Fibroblast of skin of right quadriceps (primary cell): ENCODE measurements around the gene RTL9.
A peak's percentile ranks its signal among the peaks of the same experiment; 100 is the strongest.
"Not testable (repeated sequence)": the region's sequence is repeated elsewhere in the genome, so short reads cannot be mapped to it uniquely, and the experiment has no call there.

Experiments
- DNase-seq: peaks from one replicate; pipeline ENCODE4 v3.0.0-alpha.2; 2013

RTL9 gene

GRCh38 chrX:110346681-110347080, 12.0 kb upstream of the RTL9 start:
- peak; percentile 7 for DNase-seq

GRCh38 chrX:110359273-110359672, 625 bp downstream of the RTL9 start:
- DNase-seq = no peak

GRCh38 chrX:110363244-110363643, 4.6 kb downstream of the RTL9 start:
- no peak for DNase-seq

- DNase-seq = no peak
Measured at GRCh38 chrX:110373310-110373709, 14.7 kb downstream of the RTL9 start.

GRCh38 chrX:110374559-110374958, 15.9 kb downstream of the RTL9 start:
- no peak for DNase-seq

GRCh38 chrX:110381216-110381615, 22.6 kb downstream of the RTL9 start:
- peak; percentile 84 for DNase-seq

GRCh38 chrX:110383414-110383813, 24.8 kb downstream of the RTL9 start:
- DNase-seq = peak; percentile 89

- peak; percentile 71 for DNase-seq
Measured at GRCh38 chrX:110384490-110384889, 25.8 kb downstream of the RTL9 start.

- DNase-seq = no peak
Measured at GRCh38 chrX:110389570-110389969, 30.9 kb downstream of the RTL9 start.

GRCh38 chrX:110391086-110391485, 32.4 kb downstream of the RTL9 start:
- DNase-seq = no peak

GRCh38 chrX:110394651-110395050, 36.0 kb downstream of the RTL9 start:
- DNase-seq = peak; percentile 82

- DNase-seq = no peak
Measured at GRCh38 chrX:110395877-110396276, 37.2 kb downstream of the RTL9 start.

GRCh38 chrX:110396735-110397134, 38.1 kb downstream of the RTL9 start:
- no peak for DNase-seq

GRCh38 chrX:110397339-110397738, 38.7 kb downstream of the RTL9 start:
- DNase-seq = no peak

- DNase-seq = no peak
Measured at GRCh38 chrX:110397904-110398303, 39.3 kb downstream of the RTL9 start.

GRCh38 chrX:110399497-110399896, 40.8 kb downstream of the RTL9 start:
- DNase-seq = no peak

GRCh38 chrX:110399966-110400365, 41.3 kb downstream of the RTL9 start:
- DNase-seq = no peak

- no peak for DNase-seq
Measured at GRCh38 chrX:110401135-110401534, 42.5 kb downstream of the RTL9 start.

- DNase-seq = peak; percentile 76
Measured at GRCh38 chrX:110402091-110402849, 43.6 kb downstream of the RTL9 start.

- no peak for DNase-seq
Measured at GRCh38 chrX:110402850-110403221, 44.2 kb downstream of the RTL9 start.

- peak; percentile 76 for DNase-seq
Measured at GRCh38 chrX:110403441-110404238, 45.0 kb downstream of the RTL9 start.

GRCh38 chrX:110404376-110404775, 45.7 kb downstream of the RTL9 start:
- no peak for DNase-seq

- not testable (repeated sequence) for DNase-seq
Measured at GRCh38 chrX:110406250-110406649, 47.6 kb downstream of the RTL9 start.

- DNase-seq = no peak
Measured at GRCh38 chrX:110406822-110407221, 48.2 kb downstream of the RTL9 start.
